Transverse colon (tissue), 3 donors: ENCODE measurements around the gene PRKCE.

Source experiments
- CTCF ChIP-seq, 5 experiments: fragments of 200-600 bp in 3 of 5; fragments of 450-650 bp in 2 of 5; sonication (generic) in 3 of 5; IDR thresholded peaks; 1 replicate in 2 of 5; 2 replicates in 3 of 5; pipeline ENCODE4 v1.5.1; 2016 to 2017; ENCODE audit warnings: antibody characterized with exemption in 5 of 5, inconsistent platforms in 3 of 5, mild to moderate bottlenecking in 2 of 5, moderate library complexity in 1 of 5
- EP300 ChIP-seq: sonication (generic); formaldehyde crosslinking; IDR thresholded peaks from one replicate; pipeline ENCODE4 v1.6.1; 2017; ENCODE audit warnings: antibody characterized with exemption, low read depth

DNA sequence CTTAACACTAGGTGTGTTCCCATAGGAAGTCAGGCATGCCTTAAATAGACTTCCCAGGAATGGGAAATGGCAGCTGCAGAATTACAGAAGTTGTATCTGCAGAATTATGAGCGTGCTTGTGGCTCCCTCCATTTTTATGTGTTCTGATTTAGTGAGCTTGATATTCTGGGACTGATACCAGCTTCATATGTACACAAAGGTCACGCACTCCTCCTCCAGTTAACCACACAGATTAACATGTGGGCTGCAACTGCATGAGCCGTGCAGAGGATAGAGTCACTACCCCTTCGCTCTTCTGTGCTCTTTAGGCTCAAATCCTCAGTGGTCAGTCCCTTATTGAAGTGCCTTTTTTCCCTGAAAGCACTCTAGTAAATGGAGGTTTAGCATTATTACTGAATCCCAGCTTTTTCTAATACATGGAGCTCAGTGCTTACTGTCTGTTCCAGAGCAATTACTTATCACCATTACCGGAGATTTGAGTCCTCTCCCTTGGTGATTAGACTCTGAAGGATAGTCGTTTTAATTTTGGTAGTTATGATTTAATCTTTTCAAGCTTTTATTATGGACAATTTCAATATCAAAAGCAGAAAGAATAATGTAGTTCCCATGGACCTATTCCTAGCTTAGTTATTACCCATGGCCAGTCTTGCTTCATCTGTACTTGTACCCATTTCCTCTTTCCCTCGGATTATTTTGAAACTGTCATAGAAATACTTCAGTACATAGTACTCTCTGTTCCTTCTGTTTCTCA is 238.3 kb downstream of the PRKCE start:
- TF ChIP-seq CTCF (IDR thresholded peaks at IDR 0.05): no peak
- no peak for TF ChIP-seq EP300
